Activated T-helper 1 cell treated with Interleukin-2 at 50 U/mL for 16 hours (primary cell): ENCODE data around the gene CFHR5.
"Not testable (repeated sequence)": the region's sequence is repeated elsewhere in the genome, so short reads cannot be mapped to it uniquely, and the experiment has no call there.

Experiments
- DNase-seq: peaks from one replicate; pipeline ENCODE4 v3.0.0-alpha.2; 2020; ENCODE audit warnings: low read depth

CFHR5 gene

GRCh38 chr1:196977278-196977677, at the start of gene CFHR5:
Gene CFHR5, plus strand, starts transcription at chr1:196977556. Its CDS starts 109 bp downstream, at chr1:196977665.
- DNase-seq = no peak

- not testable (repeated sequence) for DNase-seq
Measured at GRCh38 chr1:196932853-196933252, 44.5 kb upstream of the CFHR5 start.

GRCh38 chr1:196933531-196934189, 43.7 kb upstream of the CFHR5 start:
- no peak for DNase-seq

- DNase-seq = not testable (repeated sequence)
Measured at GRCh38 chr1:196941474-196941873, 35.9 kb upstream of the CFHR5 start.

GRCh38 chr1:196943568-196943967, 33.8 kb upstream of the CFHR5 start, which contains the start of gene CFHR2:
Gene CFHR2, plus strand, starts transcription at chr1:196943738. Its CDS starts 143 bp downstream, at chr1:196943881.
- not testable (repeated sequence) for DNase-seq

GRCh38 chr1:196951711-196952394, 25.5 kb upstream of the CFHR5 start:
- no peak for DNase-seq

GRCh38 chr1:196954778-196955177, 22.6 kb upstream of the CFHR5 start:
- no peak for DNase-seq

GRCh38 chr1:196955926-196956325, 21.4 kb upstream of the CFHR5 start:
- DNase-seq = no peak

GRCh38 chr1:196960854-196961253, 16.5 kb upstream of the CFHR5 start:
- no peak for DNase-seq

GRCh38 chr1:196970182-196970581, 7.2 kb upstream of the CFHR5 start:
- DNase-seq = no peak

GRCh38 chr1:196976278-196976677, 1.1 kb upstream of the CFHR5 start:
- DNase-seq = no peak

- DNase-seq = no peak
Measured at GRCh38 chr1:196980859-196981258, 3.5 kb downstream of the CFHR5 start.

GRCh38 chr1:196982247-196982646, 4.9 kb downstream of the CFHR5 start:
- not testable (repeated sequence) for DNase-seq

GRCh38 chr1:196991919-196992651, 14.7 kb downstream of the CFHR5 start:
- DNase-seq = not testable (repeated sequence)

- DNase-seq = no peak
Measured at GRCh38 chr1:196993916-196994315, 16.6 kb downstream of the CFHR5 start.

- DNase-seq = no peak
Measured at GRCh38 chr1:196997423-196997822, 20.1 kb downstream of the CFHR5 start.

- no peak for DNase-seq
Measured at GRCh38 chr1:197001828-197002227, 24.5 kb downstream of the CFHR5 start.

- DNase-seq = no peak
Measured at GRCh38 chr1:197003132-197003531, 25.8 kb downstream of the CFHR5 start.

GRCh38 chr1:197008861-197009260, 31.5 kb downstream of the CFHR5 start:
- DNase-seq = no peak

- DNase-seq = no peak
Measured at GRCh38 chr1:197011614-197012013, 34.3 kb downstream of the CFHR5 start.

- DNase-seq = no peak
Measured at GRCh38 chr1:197013234-197013633, 35.9 kb downstream of the CFHR5 start.

- DNase-seq = no peak
Measured at GRCh38 chr1:197016751-197017150, 39.4 kb downstream of the CFHR5 start.
